ENCODE results near the gene ZDHHC7. TPM values are rescaled to one million over a fixed set of nuclear protein-coding genes. Genes with fewer than 3 reads are reported as not detected.

The ZDHHC7 gene
- total RNA-seq, 3 donors from 2014 or later = 38.7 to 69.6 (median 41.1) TPM

GRCh38 chr16:84953190-84953746 lies 58.1 kb downstream of the ZDHHC7 start:
- Histone ChIP-seq H3K4me3 (no peak overlapping the region), H3K36me3 (no peaks in the 10 kb centered on the region), H3K9me3 (no peaks in the 10 kb centered on the region), H3K27ac (no peak overlapping the region), H3K27me3 (no peaks in the 10 kb centered on the region), H3K4me1 (no peaks in the 10 kb centered on the region)
- no peak for DNase-seq (ENCODE audit: low spot score in 2 of 2)
- no peak for TF ChIP-seq POLR2A (IDR thresholded peaks at IDR 0.05)
- TF ChIP-seq POLR2AphosphoS5 (IDR thresholded peaks at IDR 0.05) = no peak
- TF ChIP-seq CTCF (IDR thresholded peaks at IDR 0.05) = no peak
- intact Hi-C loops (cut with DNase I; ENCODE audit: low total_unique reads) = loop anchor here (10.0 kb wide), 1 partner anchor 198 kb away; no protein-coding TSS in a partner anchor

GRCh38 chr16:84952335-84953189 lies 58.8 kb downstream of the ZDHHC7 start:
- no peaks in the 10 kb centered on the region for H3K36me3 ChIP-seq
- intact Hi-C loops (cut with DNase I; ENCODE audit: low total_unique reads) = loop anchor here (10.0 kb wide), 1 partner anchor 198 kb away; no protein-coding TSS in a partner anchor
- no peak overlapping the region for H3K4me3 ChIP-seq
- no peaks in the 10 kb centered on the region for H3K9me3 ChIP-seq
- peak; percentile 69 to 71 for DNase-seq (ENCODE audit: low spot score in 2 of 2)
- H3K27me3 ChIP-seq = no peaks in the 10 kb centered on the region
- H3K27ac ChIP-seq = no peak overlapping the region
- H3K4me1 ChIP-seq = no peaks in the 10 kb centered on the region
- TF ChIP-seq CTCF (IDR thresholded peaks at IDR 0.05) (peak; percentile 86 to 95 (median 88)), POLR2A (IDR thresholded peaks at IDR 0.05) (no peak), POLR2AphosphoS5 (IDR thresholded peaks at IDR 0.05) (peak in 1 of 3 donors; percentile 49)

- intact Hi-C loops (cut with DNase I; ENCODE audit: low total_unique reads) = loop anchor here (10.0 kb wide), 1 partner anchor 196 kb away; no protein-coding TSS in a partner anchor
- Histone ChIP-seq H3K4me3 (no peak overlapping the region), H3K9me3 (no peaks in the 10 kb centered on the region), H3K36me3 (no peaks in the 10 kb centered on the region), H3K4me1 (no peaks in the 10 kb centered on the region), H3K27ac (no peak overlapping the region), H3K27me3 (no peaks in the 10 kb centered on the region)
- TF ChIP-seq POLR2A (IDR thresholded peaks at IDR 0.05) (no peak), CTCF (IDR thresholded peaks at IDR 0.05) (no peak), POLR2AphosphoS5 (IDR thresholded peaks at IDR 0.05) (no peak)
- DNase-seq (ENCODE audit: low spot score in 2 of 2) = no peak
Measured at GRCh38 chr16:84950906-84951305, 60.4 kb downstream of the ZDHHC7 start.

GRCh38 chr16:84949772-84950436 lies 61.4 kb downstream of the ZDHHC7 start:
- TF ChIP-seq POLR2AphosphoS5 (IDR thresholded peaks at IDR 0.05) = no peak
- no peak for TF ChIP-seq CTCF (IDR thresholded peaks at IDR 0.05)
- no peak for TF ChIP-seq POLR2A (IDR thresholded peaks at IDR 0.05)
- Histone ChIP-seq H3K4me1 (no peaks in the 10 kb centered on the region), H3K4me3 (no peak overlapping the region), H3K36me3 (no peaks in the 10 kb centered on the region), H3K27ac (no peak overlapping the region), H3K9me3 (no peaks in the 10 kb centered on the region), H3K27me3 (no peaks in the 10 kb centered on the region)
- intact Hi-C loops (cut with DNase I; ENCODE audit: low total_unique reads) = loop anchor here (10.0 kb wide), 1 partner anchor 195 kb away; no protein-coding TSS in a partner anchor
- DNase-seq (ENCODE audit: low spot score in 2 of 2) = no peak
